Fibroblast of villous mesenchyme (primary cell): ENCODE results near the gene APCS. TPM values are rescaled to one million over a fixed set of nuclear protein-coding genes. Genes with fewer than 3 reads are reported as not detected.
A peak's percentile ranks its signal among the peaks of the same experiment; 100 is the strongest.

Experiments
- DNase-seq: peaks from one replicate; pipeline ENCODE4 v3.0.0-alpha.2; 2010; ENCODE audit warnings: low read depth
- H3K4me3 ChIP-seq: 2 replicates; pipeline ENCODE4 v1.5.1; 2011; ENCODE audit warnings: low read depth, mild to moderate bottlenecking, low read length
- total RNA-seq: library from RNA; depleted of rRNA; stranded (reverse); fragments of >200 nt; gene quantifications from 2 replicates; pipeline ENCODE4 v1.2.3, GENCODE V29; 2012
- TF ChIP-seq, protein P1 (sequence below): IDR thresholded peaks from 2 replicates; pipeline ENCODE4 v1.5.1; 2012; ENCODE audit warnings: low read depth, mild to moderate bottlenecking, low read length; ENCODE audit not compliant: insufficient read depth

The APCS gene
- total RNA-seq, 1 donor = not detected

DNA sequence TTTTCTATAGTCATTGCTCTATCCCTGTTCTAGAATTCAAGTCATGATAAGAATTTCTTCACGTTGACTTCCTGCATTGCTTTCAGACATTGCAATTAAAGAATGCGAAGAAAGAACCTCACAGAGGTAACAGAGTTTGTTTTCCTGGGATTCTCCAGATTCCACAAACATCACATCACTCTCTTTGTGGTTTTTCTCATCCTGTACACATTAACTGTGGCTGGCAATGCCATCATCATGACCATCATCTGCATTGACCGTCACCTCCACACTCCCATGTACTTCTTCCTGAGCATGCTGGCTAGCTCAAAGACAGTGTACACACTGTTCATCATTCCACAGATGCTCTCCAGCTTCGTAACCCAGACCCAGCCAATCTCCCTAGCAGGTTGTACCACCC is 10.6 kb downstream of the APCS start:
- no peak overlapping the region for H3K4me3 ChIP-seq
- DNase-seq = peak; percentile 37
- TF ChIP-seq, protein P1, sequence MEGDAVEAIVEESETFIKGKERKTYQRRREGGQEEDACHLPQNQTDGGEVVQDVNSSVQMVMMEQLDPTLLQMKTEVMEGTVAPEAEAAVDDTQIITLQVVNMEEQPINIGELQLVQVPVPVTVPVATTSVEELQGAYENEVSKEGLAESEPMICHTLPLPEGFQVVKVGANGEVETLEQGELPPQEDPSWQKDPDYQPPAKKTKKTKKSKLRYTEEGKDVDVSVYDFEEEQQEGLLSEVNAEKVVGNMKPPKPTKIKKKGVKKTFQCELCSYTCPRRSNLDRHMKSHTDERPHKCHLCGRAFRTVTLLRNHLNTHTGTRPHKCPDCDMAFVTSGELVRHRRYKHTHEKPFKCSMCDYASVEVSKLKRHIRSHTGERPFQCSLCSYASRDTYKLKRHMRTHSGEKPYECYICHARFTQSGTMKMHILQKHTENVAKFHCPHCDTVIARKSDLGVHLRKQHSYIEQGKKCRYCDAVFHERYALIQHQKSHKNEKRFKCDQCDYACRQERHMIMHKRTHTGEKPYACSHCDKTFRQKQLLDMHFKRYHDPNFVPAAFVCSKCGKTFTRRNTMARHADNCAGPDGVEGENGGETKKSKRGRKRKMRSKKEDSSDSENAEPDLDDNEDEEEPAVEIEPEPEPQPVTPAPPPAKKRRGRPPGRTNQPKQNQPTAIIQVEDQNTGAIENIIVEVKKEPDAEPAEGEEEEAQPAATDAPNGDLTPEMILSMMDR = no peak

GRCh38 chr1:159600894-159601293 is 13.3 kb downstream of the APCS start:
- no peak for DNase-seq

DNA sequence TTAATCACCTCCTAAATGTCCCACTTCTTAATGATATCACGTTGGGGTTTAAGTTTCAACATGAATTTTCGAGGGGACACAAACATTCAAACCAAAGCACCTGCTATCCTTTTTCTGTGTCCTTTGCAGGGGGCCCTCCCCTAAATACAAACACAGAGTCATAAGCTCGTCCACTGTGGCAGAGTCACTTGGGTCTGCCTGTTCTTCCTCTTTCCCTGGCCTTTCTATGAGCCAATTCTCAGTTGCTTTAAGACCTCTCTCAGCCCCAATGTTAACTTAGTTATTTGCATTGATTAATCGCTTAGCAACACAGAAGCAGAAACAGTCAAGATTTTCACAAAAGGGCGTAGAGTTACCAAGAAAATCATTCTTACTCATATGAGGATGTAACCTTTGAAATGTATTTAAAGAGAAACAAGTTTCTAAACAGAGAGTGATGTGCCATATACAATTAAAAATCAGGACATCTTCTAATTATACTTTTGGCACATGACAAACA is 14.9 kb downstream of the APCS start:
- DNase-seq = no peak
- H3K4me3 ChIP-seq = no peak overlapping the region
- TF ChIP-seq, protein P1 = no peak

More at GRCh38 chr1:159600894-159601293, 13.3 kb downstream of the APCS start:
- TF ChIP-seq, protein P1 = no peak
- no peak overlapping the region for H3K4me3 ChIP-seq

GRCh38 chr1:159612211-159612885 is 24.7 kb downstream of the APCS start:
- TF ChIP-seq, protein P1 = no peak
- DNase-seq = no peak
- H3K4me3 ChIP-seq = no peak overlapping the region

- TF ChIP-seq, protein P1 = no peak
- no peak for DNase-seq
- H3K4me3 ChIP-seq = no peak overlapping the region
Measured at GRCh38 chr1:159632922-159633321, 45.3 kb downstream of the APCS start.

Other genes starting within 250 kb of the APCS start
- not detected in 2 replicates for gene OR10J4, start 155.6 kb upstream of the APCS start, total RNA-seq
- gene OR10J1, start 148.1 kb upstream of the APCS start, total RNA-seq = not detected in 2 replicates
- not detected in 2 replicates for gene OR10J5, start 51.8 kb upstream of the APCS start, total RNA-seq
- not detected in 2 replicates for gene CRP, start 126.8 kb downstream of the APCS start, total RNA-seq
- 5.8 and 6.0 TPM in 2 replicates for gene DUSP23, start 193.1 kb downstream of the APCS start, total RNA-seq
- not detected in 2 replicates for gene FCRL6, start 214.5 kb downstream of the APCS start, total RNA-seq
- not detected in 2 replicates for gene SLAMF8, start 239.0 kb downstream of the APCS start, total RNA-seq